ENCODE measurements around the gene PDSS2. TPM values are rescaled to one million over a fixed set of nuclear protein-coding genes. Genes with fewer than 3 reads are reported as not detected.
"Not testable (repeated sequence)": the region's sequence is repeated elsewhere in the genome, so short reads cannot be mapped to it uniquely, and the experiment has no call there.

The PDSS2 gene
- total RNA-seq, 1 experiment from 2014 or later, result 16.3 TPM

GRCh38 chr6:107280001-107280400 lies 179.4 kb downstream of the PDSS2 start:
- not testable (repeated sequence) for H3K36me3 ChIP-seq (ENCODE audit: insufficient read depth, low read length); H3K4me3 ChIP-seq (ENCODE audit: low read length); H3K9me3 ChIP-seq (ENCODE audit: low read length); H4K20me1 ChIP-seq (ENCODE audit: insufficient read depth, low read depth, low read length); H3K79me2 ChIP-seq (ENCODE audit: low read length); H3K4me2 ChIP-seq (ENCODE audit: low read depth, low read length, poor library complexity, severe bottlenecking); H2AFZ ChIP-seq (ENCODE audit: low read length); H3K27me3 ChIP-seq (ENCODE audit: low read length); H3K9ac ChIP-seq (ENCODE audit: low read length); DNase-seq; H3K4me1 ChIP-seq (ENCODE audit: low read length); H3K27ac ChIP-seq (ENCODE audit: low read length); H3K9me2 ChIP-seq (replicated peaks; ENCODE audit: insufficient read depth, low read length)

- Histone ChIP-seq H3K9ac (ENCODE audit: low read length) (no peak overlapping the region), H3K4me1 (ENCODE audit: low read length) (no peaks in the 10 kb centered on the region)
Measured at GRCh38 chr6:107275330-107275865, 184.0 kb downstream of the PDSS2 start.

GRCh38 chr6:107274288-107274687 lies 185.1 kb downstream of the PDSS2 start:
- no peak overlapping the region for H3K4me3 ChIP-seq (ENCODE audit: low read length)
- H3K79me2 ChIP-seq (ENCODE audit: low read length), result peaks cover 7% of the 10 kb centered on the region; the same call in 1 of the 2 replicates
- no peaks in the 10 kb centered on the region for H3K9me3 ChIP-seq (ENCODE audit: low read length)
- no peak overlapping the region for H3K4me2 ChIP-seq (ENCODE audit: low read depth, low read length, poor library complexity, severe bottlenecking)
- H3K27me3 ChIP-seq (ENCODE audit: low read length), result no peaks in the 10 kb centered on the region
- no peak for DNase-seq
- no peaks in the 10 kb centered on the region for H3K4me1 ChIP-seq (ENCODE audit: low read length)
- no peak overlapping the region for H2AFZ ChIP-seq (ENCODE audit: low read length)
- no peak overlapping the region for H3K27ac ChIP-seq (ENCODE audit: low read length)
- H3K9me2 ChIP-seq (replicated peaks; ENCODE audit: insufficient read depth, low read length), result no peaks in the 10 kb centered on the region
- H3K36me3 ChIP-seq (ENCODE audit: insufficient read depth, low read length), result no peaks in the 10 kb centered on the region
- H3K9ac ChIP-seq (ENCODE audit: low read length), result no peak overlapping the region
- no peaks in the 10 kb centered on the region for H4K20me1 ChIP-seq (ENCODE audit: insufficient read depth, low read depth, low read length)

More at GRCh38 chr6:107275330-107275865, 184.0 kb downstream of the PDSS2 start:
- Histone ChIP-seq H3K9me2 (replicated peaks; ENCODE audit: insufficient read depth, low read length) (no peaks in the 10 kb centered on the region), H3K4me3 (ENCODE audit: low read length) (no peak overlapping the region), H3K4me2 (ENCODE audit: low read depth, low read length, poor library complexity, severe bottlenecking) (no peak overlapping the region), H3K27ac (ENCODE audit: low read length) (no peak overlapping the region), H3K79me2 (ENCODE audit: low read length) (peaks cover 8% of the 10 kb centered on the region; the same call in 1 of the 2 replicates), H3K36me3 (ENCODE audit: insufficient read depth, low read length) (no peaks in the 10 kb centered on the region), H4K20me1 (ENCODE audit: insufficient read depth, low read depth, low read length) (no peaks in the 10 kb centered on the region), H3K27me3 (ENCODE audit: low read length) (no peaks in the 10 kb centered on the region), H3K9me3 (ENCODE audit: low read length) (no peaks in the 10 kb centered on the region), H2AFZ (ENCODE audit: low read length) (no peak overlapping the region)
- no peak for DNase-seq

GRCh38 chr6:107272246-107272645 lies 187.1 kb downstream of the PDSS2 start:
- Histone ChIP-seq H3K9ac (ENCODE audit: low read length) (no peak overlapping the region), H3K4me1 (ENCODE audit: low read length) (peaks cover 3% of the 10 kb centered on the region), H4K20me1 (ENCODE audit: insufficient read depth, low read depth, low read length) (no peaks in the 10 kb centered on the region), H3K9me3 (ENCODE audit: low read length) (no peaks in the 10 kb centered on the region), H3K9me2 (replicated peaks; ENCODE audit: insufficient read depth, low read length) (no peaks in the 10 kb centered on the region), H3K27me3 (ENCODE audit: low read length) (no peaks in the 10 kb centered on the region), H3K4me3 (ENCODE audit: low read length) (no peak overlapping the region), H2AFZ (ENCODE audit: low read length) (no peak overlapping the region), H3K79me2 (ENCODE audit: low read length) (peaks cover 6% of the 10 kb centered on the region; the same call in 1 of the 2 replicates), H3K4me2 (ENCODE audit: low read depth, low read length, poor library complexity, severe bottlenecking) (no peak overlapping the region), H3K27ac (ENCODE audit: low read length) (no peak overlapping the region), H3K36me3 (ENCODE audit: insufficient read depth, low read length) (no peaks in the 10 kb centered on the region)
- DNase-seq, result no peak

GRCh38 chr6:107271208-107271790 lies 188.1 kb downstream of the PDSS2 start:
- H3K36me3 ChIP-seq (ENCODE audit: insufficient read depth, low read length), result no peaks in the 10 kb centered on the region
- DNase-seq, result no peak
- H3K9ac ChIP-seq (ENCODE audit: low read length), result no peak overlapping the region
- H2AFZ ChIP-seq (ENCODE audit: low read length), result no peak overlapping the region
- H3K9me3 ChIP-seq (ENCODE audit: low read length), result no peaks in the 10 kb centered on the region
- H4K20me1 ChIP-seq (ENCODE audit: insufficient read depth, low read depth, low read length), result no peaks in the 10 kb centered on the region
- no peaks in the 10 kb centered on the region for H3K27me3 ChIP-seq (ENCODE audit: low read length)
- peaks cover 12% of the 10 kb centered on the region for H3K4me1 ChIP-seq (ENCODE audit: low read length)
- H3K79me2 ChIP-seq (ENCODE audit: low read length), result peaks cover 6% of the 10 kb centered on the region; the same call in 1 of the 2 replicates
- H3K27ac ChIP-seq (ENCODE audit: low read length), result no peak overlapping the region
- H3K9me2 ChIP-seq (replicated peaks; ENCODE audit: insufficient read depth, low read length), result no peaks in the 10 kb centered on the region
- H3K4me2 ChIP-seq (ENCODE audit: low read depth, low read length, poor library complexity, severe bottlenecking), result no peak overlapping the region
- H3K4me3 ChIP-seq (ENCODE audit: low read length), result no peak overlapping the region

- H3K4me1 ChIP-seq (ENCODE audit: low read length), result peaks cover 39% of the 10 kb centered on the region
- H4K20me1 ChIP-seq (ENCODE audit: insufficient read depth, low read depth, low read length), result no peaks in the 10 kb centered on the region
- peak overlapping the region; percentile 77; the same call in 1 of the 2 replicates for H3K27ac ChIP-seq (ENCODE audit: low read length)
- no peak overlapping the region for H3K9ac ChIP-seq (ENCODE audit: low read length)
- no peaks in the 10 kb centered on the region for H3K27me3 ChIP-seq (ENCODE audit: low read length)
- no peaks in the 10 kb centered on the region for H3K9me3 ChIP-seq (ENCODE audit: low read length)
- no peak overlapping the region for H2AFZ ChIP-seq (ENCODE audit: low read length)
- H3K4me2 ChIP-seq (ENCODE audit: low read depth, low read length, poor library complexity, severe bottlenecking), result no peak overlapping the region
- DNase-seq, result no peak
- no peak overlapping the region for H3K4me3 ChIP-seq (ENCODE audit: low read length)
- H3K36me3 ChIP-seq (ENCODE audit: insufficient read depth, low read length), result no peaks in the 10 kb centered on the region
- no peaks in the 10 kb centered on the region for H3K9me2 ChIP-seq (replicated peaks; ENCODE audit: insufficient read depth, low read length)
- no peaks in the 10 kb centered on the region; the same call in 1 of the 2 replicates for H3K79me2 ChIP-seq (ENCODE audit: low read length)
Measured at GRCh38 chr6:107267634-107268033, 191.7 kb downstream of the PDSS2 start.

GRCh38 chr6:107267006-107267405 lies 192.4 kb downstream of the PDSS2 start:
- H4K20me1 ChIP-seq (ENCODE audit: insufficient read depth, low read depth, low read length), result no peaks in the 10 kb centered on the region
- H3K27ac ChIP-seq (ENCODE audit: low read length), result peak overlapping the region; percentile 77
- 0 out of 2 replicates have a peak overlapping the region, but pooled peaks have one; percentile 25 for H3K4me3 ChIP-seq (ENCODE audit: low read length)
- no peaks in the 10 kb centered on the region; the same call in 1 of the 2 replicates for H3K79me2 ChIP-seq (ENCODE audit: low read length)
- no peaks in the 10 kb centered on the region for H3K27me3 ChIP-seq (ENCODE audit: low read length)
- H3K9me2 ChIP-seq (replicated peaks; ENCODE audit: insufficient read depth, low read length), result no peaks in the 10 kb centered on the region
- no peaks in the 10 kb centered on the region for H3K36me3 ChIP-seq (ENCODE audit: insufficient read depth, low read length)
- H3K9me3 ChIP-seq (ENCODE audit: low read length), result no peaks in the 10 kb centered on the region
- H2AFZ ChIP-seq (ENCODE audit: low read length), result peak overlapping the region; percentile 5; the same call in 1 of the 2 replicates
- H3K4me1 ChIP-seq (ENCODE audit: low read length), result peaks cover 39% of the 10 kb centered on the region
- peak overlapping the region; percentile 62 for H3K4me2 ChIP-seq (ENCODE audit: low read depth, low read length, poor library complexity, severe bottlenecking)
- H3K9ac ChIP-seq (ENCODE audit: low read length), result peak overlapping the region; percentile 37; the same call in 1 of the 2 replicates
- no peak for DNase-seq

GRCh38 chr6:107266563-107266962 lies 192.8 kb downstream of the PDSS2 start:
- Histone ChIP-seq H4K20me1 (ENCODE audit: insufficient read depth, low read depth, low read length) (no peaks in the 10 kb centered on the region), H3K4me1 (ENCODE audit: low read length) (peaks cover 39% of the 10 kb centered on the region), H2AFZ (ENCODE audit: low read length) (0 out of 2 replicates have a peak overlapping the region, but pooled peaks have one; percentile 5), H3K4me3 (ENCODE audit: low read length) (peak overlapping the region; percentile 25; the same call in 1 of the 2 replicates), H3K36me3 (ENCODE audit: insufficient read depth, low read length) (no peaks in the 10 kb centered on the region), H3K4me2 (ENCODE audit: low read depth, low read length, poor library complexity, severe bottlenecking) (peak overlapping the region; percentile 62), H3K79me2 (ENCODE audit: low read length) (no peaks in the 10 kb centered on the region; the same call in 1 of the 2 replicates), H3K27ac (ENCODE audit: low read length) (peak overlapping the region; percentile 77), H3K9ac (ENCODE audit: low read length) (peak overlapping the region; percentile 45; the same call in 1 of the 2 replicates), H3K9me2 (replicated peaks; ENCODE audit: insufficient read depth, low read length) (no peaks in the 10 kb centered on the region), H3K9me3 (ENCODE audit: low read length) (no peaks in the 10 kb centered on the region), H3K27me3 (ENCODE audit: low read length) (no peaks in the 10 kb centered on the region)
- peak; percentile 46 for DNase-seq
